ENCODE data around the gene CCDC51. TPM values are rescaled to one million over a fixed set of nuclear protein-coding genes. Genes with fewer than 3 reads are reported as not detected.

The CCDC51 gene
- total RNA-seq, 1 experiment from 2014 or later, result 18.9 TPM

DNA sequence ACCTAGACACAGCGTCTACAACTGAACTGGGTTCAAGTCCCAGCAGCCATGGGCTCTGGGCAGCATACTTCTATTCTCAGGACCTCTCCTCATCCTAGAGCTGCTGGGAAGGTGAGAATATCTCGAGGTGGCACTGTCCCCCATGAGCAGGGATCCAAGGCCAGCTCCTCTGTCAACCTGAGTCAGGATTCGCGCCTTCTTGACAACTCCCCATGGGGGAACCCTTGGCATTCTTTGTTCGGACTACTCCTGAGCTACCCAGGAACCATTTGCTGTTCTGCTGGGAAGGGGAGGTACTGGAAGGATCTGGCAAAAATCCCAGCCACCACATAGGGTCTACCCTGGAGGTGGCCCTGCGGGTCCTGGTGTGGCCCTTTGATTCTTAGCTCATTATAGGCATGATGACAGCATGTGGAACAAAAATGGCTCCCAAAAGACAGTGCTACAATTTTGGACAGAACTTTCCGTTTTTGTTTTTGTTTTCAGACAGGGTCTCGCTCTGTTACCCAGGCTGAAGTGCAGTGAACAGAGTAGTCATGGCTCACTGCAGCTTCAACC is 32.3 kb downstream of the CCDC51 start:
- CTCF ChIA-PET, result interaction anchor here (0.6 to 3.4 kb wide), 2 partner anchors 28 to 115 kb away, joined by 5 to 14 read pairs; no protein-coding TSS in a partner anchor
- H3K36me3 Mint-ChIP-seq (ENCODE audit: insufficient read depth, unreplicated experiment), result peaks cover 39% of the 10 kb centered on the region
- no peak overlapping the region for H3K27ac Mint-ChIP-seq (ENCODE audit: unreplicated experiment)
- no peaks in the 10 kb centered on the region for H3K27me3 Mint-ChIP-seq (ENCODE audit: unreplicated experiment)
- no peak overlapping the region for H3K4me3 Mint-ChIP-seq (ENCODE audit: low read depth, unreplicated experiment)
- H3K4me1 Mint-ChIP-seq (ENCODE audit: low read depth, unreplicated experiment), result peaks cover 6% of the 10 kb centered on the region
- no TSS peak for BruUV-seq (replicated peaks)
- no peaks in the 10 kb centered on the region for H3K9me3 Mint-ChIP-seq (ENCODE audit: low read depth, unreplicated experiment)
- TF ChIP-seq, protein P1, sequence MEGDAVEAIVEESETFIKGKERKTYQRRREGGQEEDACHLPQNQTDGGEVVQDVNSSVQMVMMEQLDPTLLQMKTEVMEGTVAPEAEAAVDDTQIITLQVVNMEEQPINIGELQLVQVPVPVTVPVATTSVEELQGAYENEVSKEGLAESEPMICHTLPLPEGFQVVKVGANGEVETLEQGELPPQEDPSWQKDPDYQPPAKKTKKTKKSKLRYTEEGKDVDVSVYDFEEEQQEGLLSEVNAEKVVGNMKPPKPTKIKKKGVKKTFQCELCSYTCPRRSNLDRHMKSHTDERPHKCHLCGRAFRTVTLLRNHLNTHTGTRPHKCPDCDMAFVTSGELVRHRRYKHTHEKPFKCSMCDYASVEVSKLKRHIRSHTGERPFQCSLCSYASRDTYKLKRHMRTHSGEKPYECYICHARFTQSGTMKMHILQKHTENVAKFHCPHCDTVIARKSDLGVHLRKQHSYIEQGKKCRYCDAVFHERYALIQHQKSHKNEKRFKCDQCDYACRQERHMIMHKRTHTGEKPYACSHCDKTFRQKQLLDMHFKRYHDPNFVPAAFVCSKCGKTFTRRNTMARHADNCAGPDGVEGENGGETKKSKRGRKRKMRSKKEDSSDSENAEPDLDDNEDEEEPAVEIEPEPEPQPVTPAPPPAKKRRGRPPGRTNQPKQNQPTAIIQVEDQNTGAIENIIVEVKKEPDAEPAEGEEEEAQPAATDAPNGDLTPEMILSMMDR (IDR thresholded peaks at IDR 0.05; ENCODE audit: unreplicated experiment), result no peak
- no peak for DNase-seq
- intact Hi-C loops (cut with micrococcal nuclease; ENCODE audit: unreplicated experiment), result no loop called here

- Mint-ChIP-seq H3K4me3 (ENCODE audit: low read depth, unreplicated experiment) (no peak overlapping the region), H3K27me3 (ENCODE audit: unreplicated experiment) (no peaks in the 10 kb centered on the region), H3K27ac (ENCODE audit: unreplicated experiment) (no peak overlapping the region), H3K36me3 (ENCODE audit: insufficient read depth, unreplicated experiment) (peaks cover 38% of the 10 kb centered on the region), H3K9me3 (ENCODE audit: low read depth, unreplicated experiment) (no peaks in the 10 kb centered on the region), H3K4me1 (ENCODE audit: low read depth, unreplicated experiment) (peaks cover 13% of the 10 kb centered on the region)
- no TSS peak for BruUV-seq (replicated peaks)
- intact Hi-C loops (cut with micrococcal nuclease; ENCODE audit: unreplicated experiment), result no loop called here
- CTCF ChIA-PET, result interaction anchor here (0.5 to 3.4 kb wide), 2 partner anchors 29 to 168 kb away, joined by 4 to 14 read pairs; no protein-coding TSS in a partner anchor
- TF ChIP-seq, protein P1 (IDR thresholded peaks at IDR 0.05; ENCODE audit: unreplicated experiment), result no peak
- no peak for DNase-seq
These were observed 33.2 kb downstream of the CCDC51 start for GRCh38 chr3:48406443-48407431.

GRCh38 chr3:48405971-48406370 is 33.9 kb downstream of the CCDC51 start:
- no peak overlapping the region for H3K4me3 Mint-ChIP-seq (ENCODE audit: low read depth, unreplicated experiment)
- H3K4me1 Mint-ChIP-seq (ENCODE audit: low read depth, unreplicated experiment), result peaks cover 13% of the 10 kb centered on the region
- H3K27me3 Mint-ChIP-seq (ENCODE audit: unreplicated experiment), result no peaks in the 10 kb centered on the region
- H3K36me3 Mint-ChIP-seq (ENCODE audit: insufficient read depth, unreplicated experiment), result peaks cover 39% of the 10 kb centered on the region
- CTCF ChIA-PET, result interaction anchor here (0.5 to 3.4 kb wide), 3 partner anchors 30 to 167 kb away, joined by 4 to 14 read pairs (median 5); no protein-coding TSS in a partner anchor
- intact Hi-C loops (cut with micrococcal nuclease; ENCODE audit: unreplicated experiment), result no loop called here
- BruUV-seq (replicated peaks), result no TSS peak
- TF ChIP-seq, protein P1 (IDR thresholded peaks at IDR 0.05; ENCODE audit: unreplicated experiment), result no peak
- H3K27ac Mint-ChIP-seq (ENCODE audit: unreplicated experiment), result no peak overlapping the region
- no peak for DNase-seq
- no peaks in the 10 kb centered on the region for H3K9me3 Mint-ChIP-seq (ENCODE audit: low read depth, unreplicated experiment)

DNA sequence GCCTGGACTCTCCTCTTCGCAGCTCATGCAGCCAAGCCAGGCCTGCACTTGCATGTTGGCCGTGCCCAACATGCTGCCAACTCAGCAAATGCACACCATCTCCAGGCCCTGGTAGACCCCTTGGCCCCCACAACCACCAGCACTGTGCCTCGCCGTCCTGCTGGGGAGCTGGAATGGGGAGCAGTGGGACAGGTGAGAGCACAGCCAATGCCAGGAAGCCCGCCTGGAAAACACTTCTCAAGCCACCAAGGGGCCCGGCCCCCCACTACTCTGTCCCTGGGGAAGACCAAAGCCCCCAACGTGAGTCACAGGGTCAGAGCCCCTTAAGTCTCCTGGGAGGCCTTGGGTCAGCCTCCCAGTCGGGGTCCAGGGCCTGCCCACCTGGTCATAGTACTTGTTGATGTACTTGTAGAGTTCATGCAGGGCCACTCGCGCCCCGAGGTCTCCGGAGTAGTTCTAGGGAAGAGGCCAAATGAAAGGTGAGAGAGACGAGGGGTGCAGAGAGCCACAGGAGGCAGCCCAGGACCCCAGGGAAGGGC is 34.5 kb downstream of the CCDC51 start:
- DNase-seq, result no peak
- TF ChIP-seq, protein P1 (IDR thresholded peaks at IDR 0.05; ENCODE audit: unreplicated experiment), result no peak
- Mint-ChIP-seq H3K36me3 (ENCODE audit: insufficient read depth, unreplicated experiment) (peaks cover 38% of the 10 kb centered on the region), H3K27me3 (ENCODE audit: unreplicated experiment) (no peaks in the 10 kb centered on the region), H3K4me3 (ENCODE audit: low read depth, unreplicated experiment) (no peak overlapping the region), H3K27ac (ENCODE audit: unreplicated experiment) (no peak overlapping the region), H3K4me1 (ENCODE audit: low read depth, unreplicated experiment) (peaks cover 13% of the 10 kb centered on the region), H3K9me3 (ENCODE audit: low read depth, unreplicated experiment) (no peaks in the 10 kb centered on the region)
- intact Hi-C loops (cut with micrococcal nuclease; ENCODE audit: unreplicated experiment), result no loop called here
- CTCF ChIA-PET, result interaction anchor here (1.7 kb wide), 1 partner anchor 31 kb away, joined by 5 read pairs; no protein-coding TSS in a partner anchor
- BruUV-seq (replicated peaks), result no TSS peak

Data from Calu3 (cell line).